Measurements from ENCODE around the gene MMP15. TPM values are rescaled to one million over a fixed set of nuclear protein-coding genes. Genes with fewer than 3 reads are reported as not detected.

Gene MMP15
- total and polyA plus RNA-seq, 2 of the 4 experiments (the other 2 are of a cell fraction): 0.18 to 0.56 TPM

- Histone ChIP-seq H4K20me1 (ENCODE audit: insufficient read depth, low read length) (no peaks in the 10 kb centered on the region), H3K23ac (ENCODE audit: low read depth, low read length) (no peak overlapping the region), H3K4me1 (ENCODE audit: control insufficient read depth, insufficient read depth, low read length) (no peaks in the 10 kb centered on the region), H3K14ac (replicated peaks; ENCODE audit: low read depth, low read length) (no peak overlapping the region), H2BK5ac (ENCODE audit: low read depth, low read length, poor library complexity, severe bottlenecking) (no peak overlapping the region), H2BK15ac (ENCODE audit: low read depth, low read length) (no peak overlapping the region), H3K79me1 (ENCODE audit: low read depth in 1 of 2, low read length in 2 of 2) (no peaks in the 10 kb centered on the region), H3K4me2 (ENCODE audit: low read depth, low read length) (no peak overlapping the region), H3K9me3 (ENCODE audit: control insufficient read depth, insufficient read depth, low read length) (no peaks in the 10 kb centered on the region), H3K56ac (ENCODE audit: extremely low read depth, insufficient read depth, low read length) (no peak overlapping the region), H4K5ac (ENCODE audit: low read depth, low read length) (no peak overlapping the region), H2BK20ac (ENCODE audit: low read depth, low read length) (no peak overlapping the region), H3K4me3 (ENCODE audit: insufficient read depth, low read depth, low read length) (no peak overlapping the region), H4K8ac (ENCODE audit: low read depth in 2 of 2, low read length in 2 of 2) (no peak overlapping the region), H2AK5ac (ENCODE audit: low read depth, low read length) (no peak overlapping the region), H3K9ac (ENCODE audit: low read depth, low read length) (no peak overlapping the region), H3K27me3 (ENCODE audit: control insufficient read depth, insufficient read depth, low read length) (peaks cover 13% of the 10 kb centered on the region), H3K27ac (ENCODE audit: insufficient read depth, low read length) (no peak overlapping the region), H4K91ac (ENCODE audit: insufficient read depth, low read depth, low read length) (no peak overlapping the region), H3K36me3 (ENCODE audit: control insufficient read depth, insufficient read depth, low read length) (no peaks in the 10 kb centered on the region), H3K18ac (ENCODE audit: low read depth, low read length) (no peak overlapping the region), H3K9me1 (ENCODE audit: insufficient read depth, low read length) (no peaks in the 10 kb centered on the region), H2BK120ac (ENCODE audit: low read depth, low read length) (no peak overlapping the region), H3K4ac (ENCODE audit: low read depth, low read length) (no peak overlapping the region), H2AK9ac (replicated peaks; ENCODE audit: low read depth, low read length, poor library complexity) (no peak overlapping the region), H2AFZ (replicated peaks; ENCODE audit: low read length, poor library complexity) (no peak overlapping the region)
- no TSS peak for BruUV-seq (replicated peaks)
- ChIA-PET CTCF (interaction anchor here (0.6 kb wide), 1 partner anchor 13 kb away, joined by 5 read pairs; no protein-coding TSS in a partner anchor), POLR2A (ENCODE audit: unreplicated experiment) (no interaction called here)
- 80% methylated on average over 1 of the region's 10 CpGs; no CpG with 5 or more reads in 1 of the 2 experiments for WGBS, 2 experiments (ENCODE audit: extremely low coverage in 2 of 2, insufficient read length in 1 of 2)
- dilution Hi-C loops (cut with HindIII; ENCODE audit: low sequenced_read_pairs, unreplicated experiment) (no loop called here), intact Hi-C loops (cut with micrococcal nuclease) (no loop called here), in situ Hi-C loops (cut with MboI; ENCODE audit: low sequenced_read_pairs) (no loop called here)
- TF ChIP-seq NFE2L2 (IDR thresholded peaks at IDR 0.05; ENCODE audit: low read depth, low read length) (no peak), BHLHE40 (IDR thresholded peaks at IDR 0.05; ENCODE audit: low read depth, low read length) (no peak), ELK1 (IDR thresholded peaks at IDR 0.05; ENCODE audit: borderline replicate concordance, low read depth, low read length) (no peak), CHD1 (IDR thresholded peaks at IDR 0.05; ENCODE audit: low read depth, low read length) (no peak), RFX5 (IDR thresholded peaks at IDR 0.05; ENCODE audit: low read depth, low read length) (no peak), POLR2A (IDR thresholded peaks at IDR 0.05; ENCODE audit: low read depth, low read length) (no peak), CEBPB (IDR thresholded peaks at IDR 0.05; ENCODE audit: low read depth, low read length) (no peak), MAFK (IDR thresholded peaks at IDR 0.05; ENCODE audit: low read depth, low read length) (no peak)
- no peak for DNase-seq
- ATAC-seq (ENCODE audit: low read depth): no peak
Measured at GRCh38 chr16:58051821-58052603, 26.5 kb downstream of the MMP15 start.

Data from IMR-90 (cell line).